Stimulated activated CD4-positive, alpha-beta T cell treated with anti-CD3 and anti-CD28 coated beads, Interleukin-1b, Interleukin-23, amount 100 ng/mL, for 48 hours (primary cell): ENCODE results near the gene HOTAIR.
A peak's percentile ranks its signal among the peaks of the same experiment; 100 is the strongest.

Source experiments
- DNase-seq: peaks from one replicate; pipeline ENCODE4 v3.0.0-alpha.2; 2020

Gene HOTAIR

GRCh38 chr12:54010972-54011664, 36.4 kb upstream of the HOTAIR start:
- DNase-seq, result no peak

GRCh38 chr12:54010053-54010971, 35.6 kb upstream of the HOTAIR start:
- no peak for DNase-seq

GRCh38 chr12:54009171-54010052, 34.7 kb upstream of the HOTAIR start:
- peak; percentile 25 for DNase-seq

GRCh38 chr12:54008260-54008552, 33.5 kb upstream of the HOTAIR start:
- no peak for DNase-seq

- no peak for DNase-seq
These were observed 32.9 kb upstream of the HOTAIR start for GRCh38 chr12:54007538-54008259.

GRCh38 chr12:54006559-54007220, 31.9 kb upstream of the HOTAIR start:
- DNase-seq, result no peak

GRCh38 chr12:54005853-54006558, 31.3 kb upstream of the HOTAIR start:
- DNase-seq, result peak; percentile 79

- no peak for DNase-seq
These were observed 30.7 kb upstream of the HOTAIR start for GRCh38 chr12:54005531-54005852.

- DNase-seq, result no peak
These were observed 30.2 kb upstream of the HOTAIR start for GRCh38 chr12:54004841-54005530.

- DNase-seq, result no peak
These were observed 29.5 kb upstream of the HOTAIR start for GRCh38 chr12:54004063-54004840.

GRCh38 chr12:54003625-54004024, 28.9 kb upstream of the HOTAIR start:
- no peak for DNase-seq

- no peak for DNase-seq
These were observed 28.2 kb upstream of the HOTAIR start for GRCh38 chr12:54002915-54003389.

GRCh38 chr12:54002278-54002914, 27.6 kb upstream of the HOTAIR start:
- DNase-seq, result no peak

GRCh38 chr12:54001283-54002187, 26.8 kb upstream of the HOTAIR start:
- DNase-seq, result no peak

GRCh38 chr12:54000116-54001114, 25.7 kb upstream of the HOTAIR start, which contains the start of gene HOXC9:
TSS of gene HOXC9 (plus strand) at chr12:54000161. CDS start at chr12:54000189, 28 bp downstream.
- no peak for DNase-seq

- DNase-seq, result peak; percentile 46
These were observed 24.9 kb upstream of the HOTAIR start for GRCh38 chr12:53999559-54000115.

GRCh38 chr12:53998900-53999236, 24.1 kb upstream of the HOTAIR start:
- DNase-seq, result no peak
